Right kidney (tissue), 1 donor: Measurements from ENCODE around the gene CFDP1.
A peak's percentile ranks its signal among the peaks of the same experiment; 100 is the strongest.
"Not testable (repeated sequence)": the region's sequence is repeated elsewhere in the genome, so short reads cannot be mapped to it uniquely, and the experiment has no call there.

ENCODE experiments used
- DNase-seq: peaks from one replicate; pipeline ENCODE4 v3.0.0-alpha.2; 2016

The CFDP1 gene

GRCh38 chr16:75461575-75461974, 28.3 kb upstream of the CFDP1 start:
- no peak for DNase-seq

GRCh38 chr16:75460446-75460845, 27.1 kb upstream of the CFDP1 start:
- no peak for DNase-seq

GRCh38 chr16:75459691-75460090, 26.4 kb upstream of the CFDP1 start:
- no peak for DNase-seq

GRCh38 chr16:75458439-75458838, 25.1 kb upstream of the CFDP1 start:
- no peak for DNase-seq

- DNase-seq = no peak
These were observed 24.7 kb upstream of the CFDP1 start for GRCh38 chr16:75458029-75458428.

- DNase-seq = no peak
These were observed 24.2 kb upstream of the CFDP1 start for GRCh38 chr16:75457485-75458021.

GRCh38 chr16:75456971-75457370, 23.7 kb upstream of the CFDP1 start:
- DNase-seq = no peak

GRCh38 chr16:75456486-75456885, 23.2 kb upstream of the CFDP1 start:
- DNase-seq = not testable (repeated sequence)

- DNase-seq = peak; percentile 10
These were observed 22.4 kb upstream of the CFDP1 start for GRCh38 chr16:75455677-75456076.

- DNase-seq = no peak
These were observed 19.3 kb upstream of the CFDP1 start for GRCh38 chr16:75452464-75453190.

GRCh38 chr16:75446416-75446815, 13.1 kb upstream of the CFDP1 start:
- DNase-seq = no peak

- DNase-seq = no peak
These were observed 12.0 kb upstream of the CFDP1 start for GRCh38 chr16:75445298-75445697.

GRCh38 chr16:75443298-75443697, 10.0 kb upstream of the CFDP1 start:
- DNase-seq = no peak

- peak; percentile 98 for DNase-seq
These were observed 570 bp upstream of the CFDP1 start for GRCh38 chr16:75433732-75434413.

- DNase-seq = no peak
These were observed 3.5 kb downstream of the CFDP1 start for GRCh38 chr16:75429621-75430403.

GRCh38 chr16:75426524-75426923, 6.8 kb downstream of the CFDP1 start:
- DNase-seq = not testable (repeated sequence)

- DNase-seq = peak; percentile 18
These were observed 9.1 kb downstream of the CFDP1 start for GRCh38 chr16:75424105-75424762.

GRCh38 chr16:75423723-75424104, 9.6 kb downstream of the CFDP1 start:
- DNase-seq = peak; percentile 13

GRCh38 chr16:75421820-75422126, 11.5 kb downstream of the CFDP1 start:
- no peak for DNase-seq

- DNase-seq = peak; percentile 30
These were observed 12.1 kb downstream of the CFDP1 start for GRCh38 chr16:75420987-75421819.

- no peak for DNase-seq
These were observed 16.3 kb downstream of the CFDP1 start for GRCh38 chr16:75416904-75417565.
